Mucosa of rectum (tissue), 2 donors: ENCODE data around the gene MYL2.

Experiments
- H3K27ac ChIP-seq, 2 donors: one replicate each; pipeline ENCODE4 v1.7.0; 2013; ENCODE audit warnings: inconsistent platforms in 2 of 2, low read depth in 2 of 2, low read length in 2 of 2
- H3K27me3 ChIP-seq, 2 donors: one replicate each; pipeline ENCODE4 v1.7.0; 2013; ENCODE audit warnings: low read length in 2 of 2; ENCODE audit not compliant: control insufficient read depth in 2 of 2, insufficient read depth in 2 of 2
- H3K36me3 ChIP-seq, 2 donors: one replicate each; pipeline ENCODE4 v1.7.0; 2013; ENCODE audit warnings: low read length in 2 of 2; ENCODE audit not compliant: control insufficient read depth in 2 of 2, insufficient read depth in 2 of 2
- H3K4me1 ChIP-seq, 2 donors: one replicate each; pipeline ENCODE4 v1.7.0; 2013; ENCODE audit warnings: low read length in 2 of 2, mild to moderate bottlenecking in 1 of 2; ENCODE audit not compliant: control insufficient read depth in 2 of 2, insufficient read depth in 2 of 2
- H3K4me3 ChIP-seq, 2 donors: one replicate each; pipeline ENCODE4 v1.7.0; 2013; ENCODE audit warnings: low read length in 2 of 2
- H3K9ac ChIP-seq, 2 donors: one replicate each; pipeline ENCODE4 v1.7.0; 2013; ENCODE audit warnings: low read length in 2 of 2, low read depth in 1 of 2, mild to moderate bottlenecking in 1 of 2
- H3K9me3 ChIP-seq, 2 donors: one replicate each; pipeline ENCODE4 v1.7.0; 2013; ENCODE audit warnings: low read length in 2 of 2; ENCODE audit not compliant: control insufficient read depth in 2 of 2
- donor health status: healthy.
- donor health status: Normal muscosa, but diverticular disease.

Gene MYL2

DNA sequence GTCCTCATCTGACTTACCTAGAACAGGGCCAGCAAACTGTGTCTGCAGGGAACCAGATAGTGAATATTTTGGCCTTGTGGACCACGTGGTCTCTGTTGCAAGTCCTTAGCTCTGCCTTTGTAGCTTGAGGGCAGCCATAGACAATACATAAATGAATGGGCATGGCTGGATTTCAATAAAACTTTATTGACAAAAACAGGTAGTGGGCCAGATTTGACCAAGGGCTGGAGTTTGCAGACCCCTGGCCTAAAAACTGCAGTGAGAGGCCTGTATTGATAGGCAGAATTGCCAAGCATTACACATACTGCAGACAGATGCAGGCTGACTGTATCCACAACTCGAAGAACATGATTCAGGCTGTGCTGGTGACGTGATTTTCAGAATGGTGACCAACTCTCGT is 48.3 kb downstream of the MYL2 start:
- H3K9ac ChIP-seq: no peak overlapping the region
- no peaks in the 10 kb centered on the region for H3K4me1 ChIP-seq
- no peak overlapping the region for H3K27ac ChIP-seq
- no peaks in the 10 kb centered on the region for H3K36me3 ChIP-seq
- H3K27me3 ChIP-seq: no peaks in the 10 kb centered on the region
- no peaks in the 10 kb centered on the region for H3K9me3 ChIP-seq
- no peak overlapping the region for H3K4me3 ChIP-seq

GRCh38 chr12:110869803-110870202 is 50.6 kb downstream of the MYL2 start:
- Histone ChIP-seq H3K9me3 (no peaks in the 10 kb centered on the region), H3K27me3 (no peaks in the 10 kb centered on the region), H3K4me3 (no peak overlapping the region), H3K4me1 (no peaks in the 10 kb centered on the region), H3K9ac (no peak overlapping the region), H3K27ac (no peak overlapping the region), H3K36me3 (no peaks in the 10 kb centered on the region)

GRCh38 chr12:110869026-110869425 is 51.4 kb downstream of the MYL2 start:
- Histone ChIP-seq H3K9ac (no peak overlapping the region), H3K4me1 (no peaks in the 10 kb centered on the region), H3K27me3 (no peaks in the 10 kb centered on the region), H3K36me3 (no peaks in the 10 kb centered on the region), H3K27ac (no peak overlapping the region), H3K9me3 (no peaks in the 10 kb centered on the region), H3K4me3 (no peak overlapping the region)

- H3K27me3 ChIP-seq: no peaks in the 10 kb centered on the region
- no peaks in the 10 kb centered on the region for H3K4me1 ChIP-seq
- H3K9ac ChIP-seq: no peak overlapping the region
- H3K27ac ChIP-seq: no peak overlapping the region
- H3K4me3 ChIP-seq: no peak overlapping the region
- H3K9me3 ChIP-seq: no peaks in the 10 kb centered on the region
- no peaks in the 10 kb centered on the region for H3K36me3 ChIP-seq
Observed at GRCh38 chr12:110865521-110865920, 54.9 kb downstream of the MYL2 start.

- Histone ChIP-seq H3K9me3 (no peaks in the 10 kb centered on the region), H3K9ac (no peak overlapping the region), H3K27ac (no peak overlapping the region), H3K27me3 (no peaks in the 10 kb centered on the region), H3K4me1 (no peaks in the 10 kb centered on the region), H3K4me3 (no peak overlapping the region), H3K36me3 (no peaks in the 10 kb centered on the region)
Observed at GRCh38 chr12:110863161-110863560, 57.2 kb downstream of the MYL2 start.

DNA sequence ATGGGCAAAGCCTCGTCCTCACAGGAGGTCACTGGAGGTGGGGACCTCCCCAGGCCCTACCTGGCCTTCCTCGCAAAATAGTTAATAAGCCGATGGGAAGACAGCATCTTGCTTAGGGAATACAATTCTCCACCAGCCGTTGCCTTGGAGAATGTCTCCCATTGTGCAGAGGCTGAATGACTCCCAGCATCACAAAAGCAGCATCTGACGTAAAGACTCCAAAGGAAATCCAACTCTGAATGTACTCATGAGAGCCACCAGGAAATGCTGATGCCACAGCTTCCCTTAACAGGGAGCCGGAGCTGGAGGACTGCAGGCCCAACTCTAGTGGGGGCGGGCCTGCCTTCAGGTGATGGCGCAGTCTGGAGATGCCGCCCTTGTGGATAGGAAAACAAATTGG is 58.0 kb downstream of the MYL2 start:
- H3K27me3 ChIP-seq: no peaks in the 10 kb centered on the region
- no peak overlapping the region for H3K27ac ChIP-seq
- H3K4me1 ChIP-seq: no peaks in the 10 kb centered on the region
- no peak overlapping the region for H3K4me3 ChIP-seq
- no peak overlapping the region for H3K9ac ChIP-seq
- H3K36me3 ChIP-seq: no peaks in the 10 kb centered on the region
- H3K9me3 ChIP-seq: no peaks in the 10 kb centered on the region

DNA sequence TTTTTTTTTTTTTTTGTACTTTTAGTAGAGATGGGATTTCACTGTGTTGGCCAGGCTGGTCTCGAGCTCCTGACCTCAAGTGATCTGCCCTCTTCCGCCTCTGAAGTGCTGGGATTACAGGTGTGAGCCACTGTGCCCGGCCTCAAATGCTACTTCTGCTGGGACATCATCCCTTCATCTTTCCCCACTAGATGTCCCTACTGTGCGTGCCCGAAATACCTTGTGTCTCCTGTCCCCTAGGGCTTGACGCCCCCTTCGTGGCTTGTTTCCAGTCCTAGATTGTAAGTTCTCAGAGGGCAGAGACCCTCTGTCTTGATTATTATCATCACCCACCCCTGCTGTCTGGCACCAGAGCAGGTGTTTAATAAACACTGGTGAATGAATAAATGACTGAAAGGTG is 58.6 kb downstream of the MYL2 start:
- H3K9ac ChIP-seq: no peak overlapping the region

More for the DNA sequence above, 58.6 kb downstream of the MYL2 start:
- no peaks in the 10 kb centered on the region for H3K27me3 ChIP-seq
- no peak overlapping the region for H3K4me3 ChIP-seq
- no peak overlapping the region for H3K27ac ChIP-seq
- H3K4me1 ChIP-seq: no peaks in the 10 kb centered on the region
- no peaks in the 10 kb centered on the region for H3K9me3 ChIP-seq
- H3K36me3 ChIP-seq: no peaks in the 10 kb centered on the region
